ENCODE data around the gene MEOX2. TPM values are rescaled to one million over a fixed set of nuclear protein-coding genes. Genes with fewer than 3 reads are reported as not detected.

The MEOX2 gene
- total RNA-seq, 1 experiment from 2014 or later, result not detected

DNA sequence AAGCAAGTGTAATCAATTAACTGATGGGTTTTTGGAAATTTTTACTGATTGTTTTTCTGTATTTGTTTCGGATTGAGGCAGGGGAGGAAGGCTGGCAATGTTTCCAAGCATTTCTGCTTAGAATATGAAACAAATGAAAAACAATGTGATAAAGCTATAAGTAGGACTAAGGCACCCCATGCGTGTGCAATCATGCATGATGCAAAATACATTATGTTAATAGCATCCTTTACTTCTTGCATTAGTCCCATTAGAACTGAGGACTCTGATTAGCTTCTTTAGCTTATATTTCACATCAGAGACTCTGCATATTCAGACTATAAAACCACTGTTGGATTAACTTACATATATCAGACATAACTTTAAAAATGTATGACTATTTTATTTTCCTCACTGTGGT, 76.0 kb downstream of the MEOX2 start:
- Histone ChIP-seq H2BK12ac (ENCODE audit: insufficient read length, low read depth, low read length) (no peak overlapping the region), H3K4me2 (ENCODE audit: insufficient read depth, insufficient read length, low read length) (no peak overlapping the region), H2BK15ac (ENCODE audit: low read depth, low read length) (no peak overlapping the region), H4K5ac (ENCODE audit: insufficient read length, low read depth, low read length) (no peak overlapping the region), H3K9me3 (ENCODE audit: control insufficient read depth, low read depth, low read length) (no peaks in the 10 kb centered on the region), H3K23ac (ENCODE audit: insufficient read length, low read depth, low read length) (no peak overlapping the region), H4K91ac (ENCODE audit: insufficient read length, low read depth, low read length) (no peak overlapping the region), H3K79me1 (ENCODE audit: insufficient read depth, low read depth, low read length, poor library complexity, severe bottlenecking) (no peaks in the 10 kb centered on the region), H3K4me1 (ENCODE audit: insufficient read depth, low read length) (no peaks in the 10 kb centered on the region), H2BK5ac (ENCODE audit: insufficient read length, low read length) (no peak overlapping the region), H3K27ac (ENCODE audit: insufficient read length, low read depth, low read length) (no peak overlapping the region), H2BK20ac (ENCODE audit: low read depth, low read length, poor library complexity, severe bottlenecking) (no peak overlapping the region), H3K79me2 (ENCODE audit: insufficient read depth, low read length) (no peaks in the 10 kb centered on the region), H3K27me3 (ENCODE audit: insufficient read depth, low read length) (no peaks in the 10 kb centered on the region), H2AK5ac (ENCODE audit: insufficient read length, low read length) (no peak overlapping the region), H3K9ac (ENCODE audit: extremely low read depth, insufficient read length, low read length) (no peak overlapping the region), H2AFZ (ENCODE audit: low read length) (no peak overlapping the region), H4K20me1 (ENCODE audit: control insufficient read depth, insufficient read depth, insufficient read length) (no peaks in the 10 kb centered on the region), H3K4ac (ENCODE audit: low read depth, low read length) (no peak overlapping the region), H3K18ac (ENCODE audit: insufficient read length, low read depth, low read length) (no peak overlapping the region), H3K23me2 (ENCODE audit: insufficient read length, low read depth, low read length, poor library complexity, severe bottlenecking) (no peaks in the 10 kb centered on the region), H3K14ac (ENCODE audit: insufficient read depth, low read length) (no peak overlapping the region), H3T11ph (ENCODE audit: low read length) (no peak overlapping the region), H2BK120ac (ENCODE audit: low read depth, low read length, poor library complexity, severe bottlenecking) (no peak overlapping the region), H4K8ac (replicated peaks; ENCODE audit: insufficient read length, low read depth, low read length) (no peak overlapping the region), H3K56ac (ENCODE audit: insufficient read length, low read depth, low read length) (no peak overlapping the region)
- TF ChIP-seq, protein P1, sequence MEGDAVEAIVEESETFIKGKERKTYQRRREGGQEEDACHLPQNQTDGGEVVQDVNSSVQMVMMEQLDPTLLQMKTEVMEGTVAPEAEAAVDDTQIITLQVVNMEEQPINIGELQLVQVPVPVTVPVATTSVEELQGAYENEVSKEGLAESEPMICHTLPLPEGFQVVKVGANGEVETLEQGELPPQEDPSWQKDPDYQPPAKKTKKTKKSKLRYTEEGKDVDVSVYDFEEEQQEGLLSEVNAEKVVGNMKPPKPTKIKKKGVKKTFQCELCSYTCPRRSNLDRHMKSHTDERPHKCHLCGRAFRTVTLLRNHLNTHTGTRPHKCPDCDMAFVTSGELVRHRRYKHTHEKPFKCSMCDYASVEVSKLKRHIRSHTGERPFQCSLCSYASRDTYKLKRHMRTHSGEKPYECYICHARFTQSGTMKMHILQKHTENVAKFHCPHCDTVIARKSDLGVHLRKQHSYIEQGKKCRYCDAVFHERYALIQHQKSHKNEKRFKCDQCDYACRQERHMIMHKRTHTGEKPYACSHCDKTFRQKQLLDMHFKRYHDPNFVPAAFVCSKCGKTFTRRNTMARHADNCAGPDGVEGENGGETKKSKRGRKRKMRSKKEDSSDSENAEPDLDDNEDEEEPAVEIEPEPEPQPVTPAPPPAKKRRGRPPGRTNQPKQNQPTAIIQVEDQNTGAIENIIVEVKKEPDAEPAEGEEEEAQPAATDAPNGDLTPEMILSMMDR (conservative IDR thresholded peaks at IDR 0.05), result no peak
- WGBS (ENCODE audit: extremely low coverage, insufficient read length, low lambda C conversion rate), result no CpG with 5 or more reads among the region's 2 CpGs
- H3K27ac Mint-ChIP-seq, result no peak overlapping the region
- no peak for DNase-seq
- H3K4me3 Mint-ChIP-seq, result no peak overlapping the region
- peaks cover 3 to 6% of the 10 kb centered on the region in 2 experiments; a peak in 3 of 4 replicates for H3K4me1 Mint-ChIP-seq
- H3K36me3 Mint-ChIP-seq (ENCODE audit: insufficient read depth in 1 of 3, low read depth in 3 of 3), result no peaks in the 10 kb centered on the region
- H3K9me3 Mint-ChIP-seq, result no peaks in the 10 kb centered on the region
- no peaks in the 10 kb centered on the region for H3K27me3 Mint-ChIP-seq (ENCODE audit: low read depth)
